ENCODE measurements around the gene PCSK5.

PCSK5 gene

GRCh38 chr9:75974016-75974766 lies 83.7 kb downstream of the PCSK5 start:
- no peak for DNase-seq

DNA sequence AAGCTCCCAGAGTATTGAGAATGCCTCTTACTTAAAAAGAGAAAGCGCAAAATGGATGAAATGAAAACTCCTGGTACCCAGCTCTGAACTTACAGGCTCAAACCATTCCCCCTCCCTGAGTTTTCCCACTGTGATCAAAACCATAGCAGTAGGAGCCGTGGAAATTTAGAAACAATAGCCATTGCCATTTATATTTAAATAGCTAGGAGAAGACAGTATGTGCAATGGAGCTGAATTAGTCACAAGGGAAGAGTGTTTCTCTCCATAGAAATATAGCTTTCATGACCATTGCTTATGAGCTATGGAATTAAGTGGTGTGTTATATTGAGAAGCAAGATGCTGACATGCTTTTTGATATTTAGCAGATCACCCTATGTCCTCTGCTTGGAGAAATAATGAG lies 84.6 kb downstream of the PCSK5 start:
- no peak for DNase-seq

GRCh38 chr9:75976549-75976948 lies 86.1 kb downstream of the PCSK5 start:
- no peak for DNase-seq

GRCh38 chr9:75979362-75979761 lies 88.9 kb downstream of the PCSK5 start:
- peak; percentile 6 for DNase-seq

GRCh38 chr9:75983319-75984045 lies 93.0 kb downstream of the PCSK5 start:
- no peak for DNase-seq

GRCh38 chr9:75985515-75985914 lies 95.0 kb downstream of the PCSK5 start:
- DNase-seq = no peak

DNA sequence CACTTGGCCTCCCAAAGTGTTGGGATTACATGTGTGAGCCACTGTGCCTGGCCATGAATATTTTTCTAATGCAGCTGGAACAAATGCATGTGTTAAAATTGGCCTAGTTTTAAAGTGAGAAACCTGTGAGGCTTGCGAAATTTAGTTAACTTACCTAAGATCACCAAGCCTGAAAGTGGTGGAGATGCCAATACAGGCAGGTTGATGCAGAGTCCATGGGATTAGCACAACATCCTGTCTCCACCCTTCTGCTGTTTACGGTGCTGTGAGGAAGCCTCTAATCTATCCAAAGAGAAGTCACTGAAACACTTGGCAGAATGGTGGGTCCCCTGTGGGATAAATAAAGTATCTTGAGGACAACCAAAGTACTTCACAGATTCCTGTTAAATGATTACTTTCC lies 98.2 kb downstream of the PCSK5 start:
- no peak for DNase-seq

DNA sequence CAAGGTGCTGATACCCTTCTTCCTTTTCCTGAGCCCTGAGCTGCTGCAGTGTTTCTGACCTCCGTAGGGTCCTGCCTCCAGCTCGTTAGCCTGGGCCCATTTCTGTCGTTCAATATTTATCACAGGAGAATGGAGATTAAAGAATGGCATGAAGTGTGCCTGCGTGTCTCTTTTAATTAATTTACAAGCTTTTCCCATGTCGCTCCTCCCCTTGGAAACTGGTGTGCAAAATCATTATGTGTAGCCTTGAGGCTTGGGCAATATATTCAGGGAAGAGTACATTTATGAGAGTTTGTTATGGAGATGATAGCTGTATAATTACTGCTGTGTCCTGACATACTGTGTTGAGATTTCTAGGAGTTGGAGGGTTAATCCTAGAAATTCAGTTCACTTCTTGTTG lies 99.7 kb downstream of the PCSK5 start:
- DNase-seq = no peak

DNA sequence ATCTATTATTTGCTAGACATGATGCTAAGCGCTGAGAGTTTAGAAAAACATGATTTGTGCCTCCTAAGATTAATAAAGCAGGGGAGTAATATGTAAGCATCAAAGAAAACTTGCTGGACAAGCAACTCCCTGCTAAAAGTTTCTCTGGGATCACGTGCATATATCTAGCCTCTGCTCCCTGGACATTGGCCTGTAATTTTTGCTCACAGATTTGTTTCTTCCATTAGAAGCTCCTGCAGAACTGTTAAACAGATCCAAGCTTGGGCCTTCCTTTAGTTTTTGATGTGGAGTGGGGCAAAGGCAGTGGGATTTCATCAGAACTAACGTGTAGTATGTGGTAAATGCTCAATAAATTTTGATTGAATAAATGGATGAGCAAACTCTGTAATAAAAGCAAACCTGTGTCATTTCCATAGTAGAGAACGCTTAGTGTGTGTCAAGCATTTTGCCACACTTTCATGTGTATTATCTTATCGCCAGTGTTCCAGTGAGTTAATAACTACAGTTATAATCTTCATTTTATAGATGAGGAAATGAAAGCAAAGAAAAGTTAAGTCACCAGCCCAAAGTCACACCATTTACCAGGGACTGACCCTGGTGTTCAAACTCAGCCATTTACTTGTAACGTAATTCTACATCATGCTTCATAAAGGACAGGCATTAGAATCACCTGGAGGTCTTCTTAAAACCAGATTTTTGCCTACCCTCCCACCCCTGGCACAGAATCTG lies 100.3 kb downstream of the PCSK5 start:
- DNase-seq = no peak

- DNase-seq = no peak
Observed at GRCh38 chr9:75992482-75993206, 102.2 kb downstream of the PCSK5 start.

GRCh38 chr9:75993434-75993833 lies 103.0 kb downstream of the PCSK5 start:
- DNase-seq = no peak

DNA sequence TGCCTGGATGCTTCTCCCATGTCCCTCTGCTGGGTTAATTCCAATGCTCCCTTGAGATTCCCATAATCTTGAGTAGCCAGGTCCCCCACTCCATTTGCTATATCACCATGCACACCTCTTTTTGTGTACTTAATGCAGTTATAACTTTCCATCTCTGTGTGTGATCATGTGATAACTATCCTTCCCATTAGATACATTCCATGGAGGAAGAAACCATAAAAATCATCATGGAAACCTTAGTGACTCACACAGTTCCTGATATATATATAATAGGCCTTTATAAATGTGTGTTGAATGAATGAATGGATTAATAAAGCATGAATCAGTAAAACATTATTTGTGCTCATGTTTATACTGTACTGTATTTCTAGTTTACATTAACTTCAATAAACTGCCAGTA lies 104.6 kb downstream of the PCSK5 start:
- DNase-seq = no peak

DNA sequence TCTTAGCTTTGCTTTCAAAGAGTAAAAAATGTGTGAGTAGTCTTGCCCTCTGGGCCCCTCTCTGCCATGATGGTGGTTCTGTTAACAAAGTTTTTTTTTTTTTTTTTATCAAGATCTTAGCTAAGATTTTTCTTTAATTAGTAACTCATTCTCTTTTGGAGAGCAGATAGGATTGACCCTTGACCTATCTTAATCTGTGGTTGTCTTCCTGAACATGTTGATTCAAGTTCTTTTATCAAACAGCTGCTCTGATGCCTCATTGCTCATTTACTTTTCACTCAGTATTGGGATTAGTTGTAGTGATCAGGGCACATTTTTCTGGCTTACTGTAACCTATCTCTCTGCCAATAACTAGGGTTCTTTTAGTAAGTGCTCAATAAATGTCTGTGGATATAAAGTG lies 106.3 kb downstream of the PCSK5 start:
- no peak for DNase-seq

DNA sequence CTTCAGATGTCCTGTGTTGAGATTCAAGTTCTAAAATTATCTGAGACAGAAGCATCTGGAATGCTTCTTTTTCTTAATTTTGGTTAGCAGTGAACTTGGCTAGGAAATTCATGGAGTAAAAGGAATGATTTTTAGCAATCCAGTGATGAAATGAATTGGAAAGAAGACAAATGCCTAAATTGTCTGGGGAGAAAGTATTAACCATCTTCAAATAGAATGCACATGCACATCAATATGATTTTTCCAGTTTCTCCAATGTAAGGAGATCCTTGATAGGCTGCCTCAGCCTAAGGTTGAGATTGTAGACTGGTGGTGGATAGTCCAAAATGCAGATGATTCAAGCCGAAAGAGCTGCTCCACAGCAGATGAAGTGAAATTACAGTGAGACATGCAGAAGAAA lies 106.7 kb downstream of the PCSK5 start:
- DNase-seq = no peak

GRCh38 chr9:75998096-75998780 lies 107.8 kb downstream of the PCSK5 start:
- DNase-seq = no peak

GRCh38 chr9:76001459-76001858 lies 111.0 kb downstream of the PCSK5 start:
- DNase-seq = no peak

GRCh38 chr9:76003041-76003440 lies 112.6 kb downstream of the PCSK5 start:
- no peak for DNase-seq

DNA sequence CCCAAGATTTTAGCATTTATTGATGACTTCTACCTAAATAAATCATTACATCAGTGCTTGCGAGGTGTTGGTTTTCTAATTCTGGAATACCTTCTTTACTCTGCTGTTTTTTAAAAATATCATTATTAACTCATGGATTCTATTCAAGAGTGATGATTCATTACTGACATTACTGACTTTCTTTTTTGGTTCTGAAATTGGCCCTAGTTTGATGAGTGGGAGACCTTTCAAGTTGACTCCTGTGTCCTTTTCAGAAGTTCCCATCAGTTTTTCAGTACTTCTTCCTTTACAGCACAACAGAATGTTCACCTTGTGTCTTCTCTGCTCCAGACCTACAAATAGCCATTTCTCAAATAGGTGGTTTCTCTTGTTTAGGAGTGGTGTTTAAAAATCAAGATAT lies 114.1 kb downstream of the PCSK5 start:
- no peak for DNase-seq

- DNase-seq = no peak
Observed at GRCh38 chr9:76007935-76008334, 117.5 kb downstream of the PCSK5 start.

- no peak for DNase-seq
Observed at GRCh38 chr9:76013809-76014208, 123.3 kb downstream of the PCSK5 start.

GRCh38 chr9:76018235-76018634 lies 127.8 kb downstream of the PCSK5 start:
- no peak for DNase-seq

GRCh38 chr9:76018761-76019160 lies 128.3 kb downstream of the PCSK5 start:
- DNase-seq = no peak

GRCh38 chr9:76020652-76021051 lies 130.2 kb downstream of the PCSK5 start:
- no peak for DNase-seq

All from NCI-H1092 (cell line).